Fibroblast of lung (primary cell): ENCODE results near the gene PLCG2.
A peak's percentile ranks its signal among the peaks of the same experiment; 100 is the strongest.

Source experiments
- CTCF ChIP-seq, 2 donors: IDR thresholded peaks in 1 of 2; conservative IDR thresholded peaks in 1 of 2; 1 replicate in 1 of 2; 2 replicates in 1 of 2; pipeline ENCODE4 v1.5.1; 2011 to 2012; ENCODE audit warnings: low read length in 2 of 2, control low read depth in 1 of 2, inconsistent platforms in 1 of 2, low read depth in 1 of 2, mild to moderate bottlenecking in 1 of 2
- EZH2 ChIP-seq: IDR thresholded peaks from 2 replicates; pipeline ENCODE4 v1.5.1; 2012; ENCODE audit warnings: low read length, control low read depth, mild to moderate bottlenecking; ENCODE audit errors: missing control alignments

- TF ChIP-seq CTCF (conservative IDR thresholded peaks at IDR 0.05 in 1 of 2, IDR thresholded peaks at IDR 0.05 in 1 of 2; ENCODE audit: low read depth in 1 of 2, low read length in 2 of 2), result peak; percentile 74 to 82
- no peak for TF ChIP-seq EZH2
Observed at GRCh38 chr16:81737885-81738536, 41.1 kb upstream of the PLCG2 start.
